ENCODE data around the gene MADD.
"Not testable (repeated sequence)": the region's sequence is repeated elsewhere in the genome, so short reads cannot be mapped to it uniquely, and the experiment has no call there.

Gene MADD

GRCh38 chr11:47331454-47332302 lies 61.7 kb downstream of the MADD start:
- no peak overlapping the region for H3K4me3 ChIP-seq (replicated peaks in 1 of 2; ENCODE audit: low read depth in 2 of 2, low read length in 2 of 2)
- no peak for TF ChIP-seq CTCF (IDR thresholded peaks at IDR 0.05; ENCODE audit: low read depth, low read length)

DNA sequence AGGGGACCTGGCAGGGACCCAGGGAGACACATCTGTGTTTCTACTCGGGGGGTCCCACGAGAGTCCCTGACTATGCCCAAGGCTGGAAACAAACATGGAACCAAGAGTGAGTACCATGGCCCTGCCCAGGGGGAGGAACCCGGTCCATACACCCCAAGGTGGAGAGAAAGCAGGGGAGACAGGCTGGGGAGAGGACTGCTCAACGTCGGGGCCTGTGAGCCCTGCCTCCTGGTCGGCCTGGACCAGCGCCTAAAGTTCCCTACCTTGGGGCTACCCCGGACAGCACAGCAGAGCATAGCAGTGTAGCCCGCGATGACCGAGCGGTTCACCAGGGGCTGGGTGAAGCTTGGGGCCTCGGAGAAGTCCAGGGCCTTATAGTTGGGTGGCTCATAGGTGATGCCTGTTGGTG lies 62.4 kb downstream of the MADD start:
- no peak overlapping the region for H3K4me3 ChIP-seq (replicated peaks in 1 of 2; ENCODE audit: low read depth in 2 of 2, low read length in 2 of 2)
- no peak for DNase-seq (ENCODE audit: low read depth in 2 of 2)
- no peak for TF ChIP-seq CTCF (IDR thresholded peaks at IDR 0.05; ENCODE audit: low read depth, low read length)

More at GRCh38 chr11:47331454-47332302, 61.7 kb downstream of the MADD start:
- no peak for DNase-seq (ENCODE audit: low read depth in 2 of 2)

DNA sequence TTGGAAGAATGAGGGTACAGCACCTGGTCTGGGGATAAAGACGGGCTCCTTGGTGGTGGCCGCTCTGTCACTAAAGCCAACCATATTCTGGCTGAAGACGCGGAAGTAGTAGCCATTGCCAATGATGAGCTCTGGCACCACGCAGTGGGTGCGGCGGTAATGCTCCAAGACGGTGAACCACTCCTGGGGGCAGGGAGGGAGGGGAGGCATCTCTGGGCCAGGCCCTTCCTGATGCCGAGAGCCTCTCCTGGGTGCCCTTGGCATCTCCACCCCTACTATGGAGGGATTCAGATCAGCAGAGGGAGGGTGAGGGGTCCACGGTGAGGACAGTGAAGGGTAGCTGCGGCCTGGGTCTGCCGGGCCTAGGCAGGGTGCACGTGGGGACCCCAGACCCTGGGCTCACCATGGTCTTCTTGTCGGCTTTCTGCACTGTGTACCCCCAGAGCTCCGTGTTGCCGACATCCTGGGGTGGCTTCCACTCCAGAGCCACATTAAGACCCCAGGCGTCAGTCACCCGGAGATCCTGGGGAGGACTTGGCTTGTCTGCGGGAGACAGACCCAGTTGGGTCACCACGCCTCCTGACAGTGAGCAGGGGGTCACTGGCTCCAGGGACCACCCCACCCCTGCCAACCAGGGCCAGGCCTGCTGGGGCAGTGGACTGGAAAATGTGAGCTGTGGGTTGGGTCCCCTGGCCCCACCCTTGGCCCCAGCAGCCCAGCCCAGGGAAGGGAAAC lies 63.0 kb downstream of the MADD start:
- DNase-seq (ENCODE audit: low read depth in 2 of 2) = no peak
- H3K4me3 ChIP-seq (replicated peaks in 1 of 2; ENCODE audit: low read depth in 2 of 2, low read length in 2 of 2) = no peak overlapping the region
- no peak for TF ChIP-seq CTCF (IDR thresholded peaks at IDR 0.05; ENCODE audit: low read depth, low read length)

DNA sequence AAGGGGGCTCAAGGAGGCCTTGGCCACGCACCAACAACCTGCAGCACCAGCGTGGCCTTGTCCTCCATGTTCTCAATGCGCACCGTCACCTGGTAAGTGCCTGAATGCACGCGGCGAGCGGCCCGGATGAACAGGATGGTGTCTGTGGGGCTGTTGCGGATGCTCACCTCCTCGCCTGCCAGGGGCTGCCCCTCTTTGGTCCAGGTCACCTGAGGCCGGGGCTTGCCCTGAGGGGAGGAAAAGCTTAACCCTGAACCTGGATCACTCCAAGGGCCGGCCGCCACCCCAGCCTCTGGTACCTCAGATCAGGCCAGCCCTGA lies 63.6 kb downstream of the MADD start:
- DNase-seq (ENCODE audit: low read depth in 2 of 2) = no peak
- H3K4me3 ChIP-seq (replicated peaks in 1 of 2; ENCODE audit: low read depth in 2 of 2, low read length in 2 of 2) = no peak overlapping the region
- no peak for TF ChIP-seq CTCF (IDR thresholded peaks at IDR 0.05; ENCODE audit: low read depth, low read length)

- no peak for TF ChIP-seq CTCF (IDR thresholded peaks at IDR 0.05; ENCODE audit: low read depth, low read length)
- no peak overlapping the region for H3K4me3 ChIP-seq (replicated peaks in 1 of 2; ENCODE audit: low read depth in 2 of 2, low read length in 2 of 2)
- no peak for DNase-seq (ENCODE audit: low read depth in 2 of 2)
Measured at GRCh38 chr11:47333886-47334443, 64.0 kb downstream of the MADD start.

DNA sequence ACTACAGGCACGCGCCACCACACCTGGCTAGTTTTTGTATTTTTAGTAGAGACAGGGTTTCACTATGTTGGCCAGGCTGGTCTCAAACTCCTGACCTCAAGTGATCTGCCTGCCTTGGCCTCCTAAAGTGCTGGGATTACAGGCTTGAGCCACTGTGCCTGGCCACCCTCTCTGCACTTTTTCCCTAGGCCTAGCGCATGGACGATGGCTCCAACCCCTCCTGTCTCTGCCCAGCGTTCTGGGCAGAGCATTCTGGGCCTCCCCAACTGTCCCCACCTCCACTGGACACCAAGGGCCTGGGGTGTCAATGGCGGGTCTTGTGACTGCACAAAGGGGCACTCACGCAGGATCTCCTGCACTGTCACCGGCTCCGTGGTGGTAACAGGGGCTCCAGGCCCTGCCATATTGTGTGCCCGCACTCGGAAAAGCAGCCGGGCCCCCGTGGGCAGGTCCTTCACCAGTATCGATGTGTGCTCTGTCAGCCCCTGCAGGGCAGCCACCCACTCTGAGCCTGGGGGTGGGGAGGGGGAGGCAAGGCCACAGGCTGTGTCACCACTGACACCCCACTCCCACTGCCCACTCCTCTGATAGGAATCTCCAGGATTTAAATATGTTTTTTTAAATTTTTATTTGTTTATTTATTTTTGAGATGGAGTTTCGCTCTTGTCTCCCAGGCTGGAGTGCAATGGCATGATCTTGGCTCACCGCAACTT lies 64.9 kb downstream of the MADD start:
- not testable (repeated sequence) for H3K4me3 ChIP-seq (replicated peaks in 1 of 2; ENCODE audit: low read depth in 2 of 2, low read length in 2 of 2); DNase-seq (ENCODE audit: low read depth in 2 of 2)

- no peak overlapping the region for H3K4me3 ChIP-seq (replicated peaks in 1 of 2; ENCODE audit: low read depth in 2 of 2, low read length in 2 of 2)
- DNase-seq (ENCODE audit: low read depth in 2 of 2) = no peak
- TF ChIP-seq CTCF (IDR thresholded peaks at IDR 0.05; ENCODE audit: low read depth, low read length) = no peak
Measured at GRCh38 chr11:47335733-47336132, 65.8 kb downstream of the MADD start.

All from cardiac fibroblast (primary cell).